HCT116 (cell line): ENCODE measurements around the gene AMOTL2.

Source experiments
- CTCF ChIP-seq, 3 experiments: fragments of 200-600 bp in 1 of 3; sonication (generic) in 1 of 3; IDR thresholded peaks in 2 of 3; conservative IDR thresholded peaks in 1 of 3; 2 replicates each; pipeline ENCODE4 v1.5.1; 2012 to 2017; ENCODE audit warnings: low read depth in 2 of 3, low read length in 2 of 3, antibody characterized with exemption in 1 of 3, borderline replicate concordance in 1 of 3, control low read depth in 1 of 3, mild to moderate bottlenecking in 1 of 3, mixed read lengths in 1 of 3, mixed run types in 1 of 3, moderate library complexity in 1 of 3; ENCODE audit not compliant: insufficient read depth in 1 of 3
- EZH2 ChIP-seq: fragments of 200-600 bp; sonication (generic); IDR thresholded peaks from 2 replicates; pipeline ENCODE4 v1.6.1; 2017; ENCODE audit warnings: antibody characterized with exemption, mixed run types
- EZH2phosphoT487 ChIP-seq: fragments of 200-600 bp; IDR thresholded peaks from 2 replicates; pipeline ENCODE4 v1.6.1; 2018; ENCODE audit warnings: antibody characterized with exemption, borderline replicate concordance
- FOSL1 ChIP-seq: IDR thresholded peaks from 2 replicates; pipeline ENCODE4 v1.6.1; 2012; ENCODE audit warnings: low read depth
- JUND ChIP-seq: IDR thresholded peaks from 2 replicates; pipeline ENCODE4 v1.6.1; 2012
- POLR2A ChIP-seq: IDR thresholded peaks from 2 replicates; pipeline ENCODE4 v1.7.0; 2011; ENCODE audit warnings: borderline replicate concordance; ENCODE audit not compliant: insufficient read depth, insufficient read length; ENCODE audit errors: extremely low read depth
- POLR2AphosphoS5 ChIP-seq: IDR thresholded peaks from 2 replicates; pipeline ENCODE4 v1.6.1; 2011; ENCODE audit warnings: mild to moderate bottlenecking, low read depth, low read length, moderate library complexity
- RAD21 ChIP-seq: IDR thresholded peaks from 2 replicates; pipeline ENCODE4 v1.6.1; 2012; ENCODE audit warnings: low read depth, mild to moderate bottlenecking
- REST ChIP-seq: IDR thresholded peaks from 2 replicates; pipeline ENCODE4 v1.6.1; 2012; ENCODE audit warnings: low read depth
- ZNF274 ChIP-seq: fragments of 200-500 bp; sonication (Bioruptor generic); IDR thresholded peaks from 2 replicates; pipeline ENCODE4 v1.6.1; 2014; ENCODE audit warnings: mild to moderate bottlenecking, low read depth, low read length, inconsistent platforms
- TF ChIP-seq, protein P1 (sequence below): IDR thresholded peaks from 2 replicates; pipeline ENCODE4 v1.6.1; 2011; ENCODE audit warnings: mild to moderate bottlenecking, low read length, moderate library complexity; ENCODE audit not compliant: insufficient replicate concordance; ENCODE audit errors: extremely low read depth
- TF ChIP-seq, protein P2 (sequence below): IDR thresholded peaks from 2 replicates; pipeline ENCODE4 v1.6.1; 2012

GRCh38 chr3:134364936-134365765 lies 9.1 kb downstream of the AMOTL2 start:
- no peak for TF ChIP-seq CTCF (IDR thresholded peaks at IDR 0.05 in 2 of 3, conservative IDR thresholded peaks at IDR 0.05 in 1 of 3; ENCODE audit: borderline replicate concordance in 1 of 3, insufficient read depth in 1 of 3, low read depth in 2 of 3, low read length in 2 of 3)
- TF ChIP-seq RAD21, result no peak
- no peak for TF ChIP-seq POLR2A
- TF ChIP-seq EZH2, result no peak
- TF ChIP-seq, protein P1, sequence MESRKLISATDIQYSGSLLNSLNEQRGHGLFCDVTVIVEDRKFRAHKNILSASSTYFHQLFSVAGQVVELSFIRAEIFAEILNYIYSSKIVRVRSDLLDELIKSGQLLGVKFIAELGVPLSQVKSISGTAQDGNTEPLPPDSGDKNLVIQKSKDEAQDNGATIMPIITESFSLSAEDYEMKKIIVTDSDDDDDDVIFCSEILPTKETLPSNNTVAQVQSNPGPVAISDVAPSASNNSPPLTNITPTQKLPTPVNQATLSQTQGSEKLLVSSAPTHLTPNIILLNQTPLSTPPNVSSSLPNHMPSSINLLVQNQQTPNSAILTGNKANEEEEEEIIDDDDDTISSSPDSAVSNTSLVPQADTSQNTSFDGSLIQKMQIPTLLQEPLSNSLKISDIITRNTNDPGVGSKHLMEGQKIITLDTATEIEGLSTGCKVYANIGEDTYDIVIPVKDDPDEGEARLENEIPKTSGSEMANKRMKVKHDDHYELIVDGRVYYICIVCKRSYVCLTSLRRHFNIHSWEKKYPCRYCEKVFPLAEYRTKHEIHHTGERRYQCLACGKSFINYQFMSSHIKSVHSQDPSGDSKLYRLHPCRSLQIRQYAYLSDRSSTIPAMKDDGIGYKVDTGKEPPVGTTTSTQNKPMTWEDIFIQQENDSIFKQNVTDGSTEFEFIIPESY, result no peak
- TF ChIP-seq EZH2phosphoT487, result no peak
- no peak for TF ChIP-seq REST
- no peak for TF ChIP-seq POLR2AphosphoS5
- no peak for TF ChIP-seq ZNF274
- TF ChIP-seq, protein P2, sequence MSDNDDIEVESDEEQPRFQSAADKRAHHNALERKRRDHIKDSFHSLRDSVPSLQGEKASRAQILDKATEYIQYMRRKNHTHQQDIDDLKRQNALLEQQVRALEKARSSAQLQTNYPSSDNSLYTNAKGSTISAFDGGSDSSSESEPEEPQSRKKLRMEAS, result no peak
- no peak for TF ChIP-seq JUND
- TF ChIP-seq FOSL1, result no peak
